HepG2 (cell line): ENCODE data around the gene SYT1. TPM values are rescaled to one million over a fixed set of nuclear protein-coding genes. Genes with fewer than 3 reads are reported as not detected.

Experiments used
- ATAC-seq: fragments of 200-7000 bp; cut with Tn5 transposase; 3 replicates; pipeline ENCODE4 v1.9.1; 2020; ENCODE audit warnings: mild to moderate bottlenecking, moderate library complexity
- BruUV-seq: library from RNA; stranded (reverse); fragments of 400-500 nt; replicated peaks from 2 replicates; lab custom pipeline; 2021; lab: Mats Ljungman, UMichigan
- CTCF ChIA-PET: fragments of 300-600 bp; formaldehyde crosslinking; extraction: SDS; loops from one replicate; lab custom pipeline; 2021; ENCODE audit warnings: low total read pairs, inconsistent platforms, low intra/inter-chr PET ratio; lab: Yijun Ruan, JAX
- POLR2A ChIA-PET: fragments of 350-600 bp; sonication (Branson Sonifier 250); formaldehyde crosslinking; loops from one replicate; lab custom pipeline; 2020; ENCODE audit warnings: antibody characterized with exemption, inconsistent platforms; lab: Yijun Ruan, JAX
- DNase-seq: peaks from one replicate; pipeline ENCODE4 v3.0.0-alpha.2; 2015; ENCODE audit warnings: low spot score
- FAIRE-seq: peaks from 3 replicates; lab custom pipeline; 2011; peaks lifted over from hg19 to GRCh38; lab: Jason Lieb, UNC
- H2AFZ ChIP-seq: one replicate; pipeline ENCODE4 v1.6.1; 2011; ENCODE audit warnings: low read length, inconsistent platforms
- H3K27ac ChIP-seq: fragments of 300-600 bp; 3 replicates; pipeline ENCODE4 v1.8.0; 2011; ENCODE audit warnings: mixed run types, mild to moderate bottlenecking, mixed read lengths, low read length, inconsistent platforms; ENCODE audit not compliant: insufficient read depth; ENCODE audit errors: extremely low read length
- H3K27me3 ChIP-seq, 2 experiments: fragments of 200-600 bp in 1 of 2; 2 replicates in 1 of 2; 3 replicates in 1 of 2; pipeline versions ENCODE4 v1.6.0 to v1.8.0; 2011; ENCODE audit warnings: low read length in 2 of 2, mild to moderate bottlenecking in 2 of 2, moderate library complexity in 2 of 2, inconsistent platforms in 1 of 2; ENCODE audit not compliant: insufficient read depth in 2 of 2, control insufficient read depth in 1 of 2
- H3K36me3 ChIP-seq, 2 experiments: fragments of 200-600 bp in 1 of 2; replicated peaks in 1 of 2; 2 replicates in 1 of 2; 3 replicates in 1 of 2; pipeline versions ENCODE4 v1.5.1 to v1.8.0; 2011; ENCODE audit warnings: low read length in 2 of 2, inconsistent platforms in 1 of 2; ENCODE audit not compliant: insufficient read depth in 2 of 2, control insufficient read depth in 1 of 2
- H3K4me1 ChIP-seq: 2 replicates; pipeline ENCODE4 v1.5.1; 2012; ENCODE audit warnings: low read length, inconsistent platforms; ENCODE audit not compliant: insufficient read depth
- H3K4me2 ChIP-seq: 2 replicates; pipeline ENCODE4 v1.6.0; 2011; ENCODE audit warnings: low read depth, low read length, inconsistent platforms
- H3K4me3 ChIP-seq, 3 experiments: fragments of 200-600 bp in 1 of 3; sonication (generic), shearing (Covaris generic) in 1 of 3; replicated peaks in 1 of 3; 2 replicates each; pipeline ENCODE4 v1.5.1; 2011 to 2016; ENCODE audit warnings: low read length in 3 of 3, inconsistent platforms in 2 of 3, low read depth in 2 of 3, mild to moderate bottlenecking in 2 of 3, control low read depth in 1 of 3, mixed read lengths in 1 of 3; ENCODE audit not compliant: insufficient read depth in 1 of 3
- H3K79me2 ChIP-seq: one replicate; pipeline ENCODE4 v1.6.1; 2011; ENCODE audit warnings: low read length, inconsistent platforms; ENCODE audit not compliant: insufficient read depth
- H3K9ac ChIP-seq: 2 replicates; pipeline ENCODE4 v1.6.0; 2011; ENCODE audit warnings: mild to moderate bottlenecking, low read depth, low read length, inconsistent platforms; ENCODE audit not compliant: insufficient read depth
- H3K9me3 ChIP-seq: 2 replicates; pipeline ENCODE4 v1.5.1; 2012; ENCODE audit warnings: mild to moderate bottlenecking, low read length
- H4K20me1 ChIP-seq: 2 replicates; pipeline ENCODE4 v1.6.0; 2011; ENCODE audit warnings: inconsistent platforms, mild to moderate bottlenecking, low read length, moderate library complexity; ENCODE audit not compliant: insufficient read depth
- ERF ChIP-seq: IDR thresholded peaks from 2 replicates; pipeline ENCODE4 v1.6.1; 2018; ENCODE audit warnings: missing biosample characterization, missing genetic modification reagents
- IKZF4 ChIP-seq: sonication (generic); formaldehyde crosslinking; IDR thresholded peaks from 2 replicates; pipeline ENCODE4 v1.5.1; 2020; ENCODE audit warnings: borderline replicate concordance, mild to moderate bottlenecking, low read depth, missing genetic modification reagents; ENCODE audit errors: not compliant biosample characterization
- MED8 ChIP-seq: sonication (generic); formaldehyde crosslinking; IDR thresholded peaks from 2 replicates; pipeline ENCODE4 v1.8.1; 2023; ENCODE audit warnings: mild to moderate bottlenecking, missing genetic modification reagents; ENCODE audit not compliant: insufficient replicate concordance
- NCOA1 ChIP-seq: sonication (generic); formaldehyde crosslinking; IDR thresholded peaks from 2 replicates; pipeline ENCODE4 v1.9.0; 2021; ENCODE audit warnings: missing genetic modification reagents
- SCMH1 ChIP-seq: sonication (generic); formaldehyde crosslinking; IDR thresholded peaks from 2 replicates; pipeline ENCODE4 v1.9.0; 2021; ENCODE audit warnings: missing genetic modification reagents, mild to moderate bottlenecking, borderline replicate concordance
- ZNF558 ChIP-seq: sonication (generic); formaldehyde crosslinking; IDR thresholded peaks from 2 replicates; pipeline ENCODE4 v1.9.0; 2022; ENCODE audit warnings: mild to moderate bottlenecking, missing genetic modification reagents, borderline replicate concordance
- whole genome bisulfite sequencing: methylation state at CpG from one replicate; pipeline ENCODE4 v1.1.6; 2017; ENCODE audit warnings: low lambda C conversion rate; 5-methylcytosine and 5-hydroxymethylcytosine counted together
- in situ Hi-C: cut with HindIII; loops from 2 replicates; pipeline ENCODE4 v1.10.0; 2017; ENCODE audit warnings: low pct_unique_long_range_greater_than_20kb; ENCODE audit not compliant: extremely low pct_ligation_motif_present
- intact Hi-C: fragments of 100-400 bp; cut with micrococcal nuclease; formaldehyde crosslinking; loops from one replicate; pipeline ENCODE4 v1.10.0; 2022; ENCODE audit not compliant: unreplicated experiment
- polyA plus RNA-seq, 8 experiments: library from polyadenylated mRNA; depleted of rRNA in 3 of 8; stranded (reverse) in 7 of 8; unstranded in 1 of 8; fragments of >200 nt; fragmentation: Illumina TruSeq in 4 of 8; extraction: Trizol in 4 of 8; gene quantifications; 2 replicates each; pipeline versions ENCODE4 v1.2.1 to v1.2.3, GENCODE V29; 2011 to 2016; ENCODE audit warnings: low read depth in 4 of 8, missing spikeins in 1 of 8, mixed read lengths in 1 of 8; ENCODE audit not compliant: insufficient read depth in 1 of 8
- total RNA-seq, 5 experiments: library from RNA; depleted of rRNA; stranded (reverse); fragments of >200 nt; fragmentation: Illumina TruSeq; extraction: Trizol; gene quantifications; 2 replicates each; pipeline ENCODE4 v1.2.3, GENCODE V29; 2016; ENCODE audit warnings: low read depth in 1 of 5
- TF ChIP-seq, protein P1 (sequence below): sonication (generic); formaldehyde crosslinking; IDR thresholded peaks from 2 replicates; pipeline ENCODE4 v1.9.0; 2022; ENCODE audit warnings: missing genetic modification reagents, mild to moderate bottlenecking, borderline replicate concordance
- TF ChIP-seq, protein P2 (sequence below): IDR thresholded peaks from 2 replicates; pipeline ENCODE4 v1.6.1; 2016; ENCODE audit warnings: low read depth, missing genetic modification reagents, missing compliant biosample characterization
- TF ChIP-seq, protein P3 (sequence below): sonication (generic); formaldehyde crosslinking; IDR thresholded peaks from 2 replicates; pipeline ENCODE4 v1.8.0; 2022; ENCODE audit warnings: mild to moderate bottlenecking, missing genetic modification reagents, borderline replicate concordance

SYT1 gene
- total and polyA plus RNA-seq, 2 of the 13 experiments (the other 11 are each of a cell fraction or from before 2014, with no cell fraction given), result not detected

GRCh38 chr12:79375050-79375449, 510.5 kb downstream of the SYT1 start (continued):
- TF ChIP-seq, protein P1, sequence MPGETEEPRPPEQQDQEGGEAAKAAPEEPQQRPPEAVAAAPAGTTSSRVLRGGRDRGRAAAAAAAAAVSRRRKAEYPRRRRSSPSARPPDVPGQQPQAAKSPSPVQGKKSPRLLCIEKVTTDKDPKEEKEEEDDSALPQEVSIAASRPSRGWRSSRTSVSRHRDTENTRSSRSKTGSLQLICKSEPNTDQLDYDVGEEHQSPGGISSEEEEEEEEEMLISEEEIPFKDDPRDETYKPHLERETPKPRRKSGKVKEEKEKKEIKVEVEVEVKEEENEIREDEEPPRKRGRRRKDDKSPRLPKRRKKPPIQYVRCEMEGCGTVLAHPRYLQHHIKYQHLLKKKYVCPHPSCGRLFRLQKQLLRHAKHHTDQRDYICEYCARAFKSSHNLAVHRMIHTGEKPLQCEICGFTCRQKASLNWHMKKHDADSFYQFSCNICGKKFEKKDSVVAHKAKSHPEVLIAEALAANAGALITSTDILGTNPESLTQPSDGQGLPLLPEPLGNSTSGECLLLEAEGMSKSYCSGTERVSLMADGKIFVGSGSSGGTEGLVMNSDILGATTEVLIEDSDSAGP (CRISPR knock-in tag), result no peak
- TF ChIP-seq ZNF558 (CRISPR knock-in tag), result no peak

DNA sequence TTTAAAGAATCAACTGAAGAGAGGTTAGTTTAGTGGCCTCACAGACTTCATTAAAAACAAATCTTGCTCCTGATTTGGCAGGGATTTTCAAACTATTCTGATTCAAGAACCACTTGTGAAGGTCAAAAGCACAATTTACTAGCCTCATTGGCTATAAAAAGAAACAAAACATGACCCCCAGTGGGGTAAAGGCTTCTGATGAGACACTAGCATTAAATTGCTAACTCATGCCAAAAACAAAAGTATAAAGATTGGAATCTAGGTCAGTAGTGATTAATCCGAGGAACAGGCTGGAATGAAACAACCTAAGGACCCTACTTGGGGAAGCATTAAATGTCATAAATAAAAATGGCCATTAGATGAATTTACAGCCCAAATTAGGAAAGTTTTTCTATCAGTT, 513.9 kb downstream of the SYT1 start:
- CTCF ChIA-PET, result no interaction called here
- no peaks in the 10 kb centered on the region; a peak in 1 of 5 replicates for H3K27me3 ChIP-seq
- H3K27ac ChIP-seq, result no peak overlapping the region
- no peaks in the 10 kb centered on the region for H3K79me2 ChIP-seq
- no peak for FAIRE-seq
- H3K36me3 ChIP-seq, result no peaks in the 10 kb centered on the region
- H4K20me1 ChIP-seq, result no peaks in the 10 kb centered on the region
- H2AFZ ChIP-seq, result no peak overlapping the region
- TF ChIP-seq NCOA1 (CRISPR knock-in tag) (no peak), SCMH1 (CRISPR knock-in tag) (no peak), MED8 (CRISPR knock-in tag) (no peak), IKZF4 (CRISPR knock-in tag) (no peak), ERF (no peak)
- TF ChIP-seq, protein P2, sequence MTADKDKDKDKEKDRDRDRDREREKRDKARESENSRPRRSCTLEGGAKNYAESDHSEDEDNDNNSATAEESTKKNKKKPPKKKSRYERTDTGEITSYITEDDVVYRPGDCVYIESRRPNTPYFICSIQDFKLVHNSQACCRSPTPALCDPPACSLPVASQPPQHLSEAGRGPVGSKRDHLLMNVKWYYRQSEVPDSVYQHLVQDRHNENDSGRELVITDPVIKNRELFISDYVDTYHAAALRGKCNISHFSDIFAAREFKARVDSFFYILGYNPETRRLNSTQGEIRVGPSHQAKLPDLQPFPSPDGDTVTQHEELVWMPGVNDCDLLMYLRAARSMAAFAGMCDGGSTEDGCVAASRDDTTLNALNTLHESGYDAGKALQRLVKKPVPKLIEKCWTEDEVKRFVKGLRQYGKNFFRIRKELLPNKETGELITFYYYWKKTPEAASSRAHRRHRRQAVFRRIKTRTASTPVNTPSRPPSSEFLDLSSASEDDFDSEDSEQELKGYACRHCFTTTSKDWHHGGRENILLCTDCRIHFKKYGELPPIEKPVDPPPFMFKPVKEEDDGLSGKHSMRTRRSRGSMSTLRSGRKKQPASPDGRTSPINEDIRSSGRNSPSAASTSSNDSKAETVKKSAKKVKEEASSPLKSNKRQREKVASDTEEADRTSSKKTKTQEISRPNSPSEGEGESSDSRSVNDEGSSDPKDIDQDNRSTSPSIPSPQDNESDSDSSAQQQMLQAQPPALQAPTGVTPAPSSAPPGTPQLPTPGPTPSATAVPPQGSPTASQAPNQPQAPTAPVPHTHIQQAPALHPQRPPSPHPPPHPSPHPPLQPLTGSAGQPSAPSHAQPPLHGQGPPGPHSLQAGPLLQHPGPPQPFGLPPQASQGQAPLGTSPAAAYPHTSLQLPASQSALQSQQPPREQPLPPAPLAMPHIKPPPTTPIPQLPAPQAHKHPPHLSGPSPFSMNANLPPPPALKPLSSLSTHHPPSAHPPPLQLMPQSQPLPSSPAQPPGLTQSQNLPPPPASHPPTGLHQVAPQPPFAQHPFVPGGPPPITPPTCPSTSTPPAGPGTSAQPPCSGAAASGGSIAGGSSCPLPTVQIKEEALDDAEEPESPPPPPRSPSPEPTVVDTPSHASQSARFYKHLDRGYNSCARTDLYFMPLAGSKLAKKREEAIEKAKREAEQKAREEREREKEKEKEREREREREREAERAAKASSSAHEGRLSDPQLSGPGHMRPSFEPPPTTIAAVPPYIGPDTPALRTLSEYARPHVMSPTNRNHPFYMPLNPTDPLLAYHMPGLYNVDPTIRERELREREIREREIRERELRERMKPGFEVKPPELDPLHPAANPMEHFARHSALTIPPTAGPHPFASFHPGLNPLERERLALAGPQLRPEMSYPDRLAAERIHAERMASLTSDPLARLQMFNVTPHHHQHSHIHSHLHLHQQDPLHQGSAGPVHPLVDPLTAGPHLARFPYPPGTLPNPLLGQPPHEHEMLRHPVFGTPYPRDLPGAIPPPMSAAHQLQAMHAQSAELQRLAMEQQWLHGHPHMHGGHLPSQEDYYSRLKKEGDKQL (CRISPR knock-in tag), result no peak
- TF ChIP-seq, protein P3, sequence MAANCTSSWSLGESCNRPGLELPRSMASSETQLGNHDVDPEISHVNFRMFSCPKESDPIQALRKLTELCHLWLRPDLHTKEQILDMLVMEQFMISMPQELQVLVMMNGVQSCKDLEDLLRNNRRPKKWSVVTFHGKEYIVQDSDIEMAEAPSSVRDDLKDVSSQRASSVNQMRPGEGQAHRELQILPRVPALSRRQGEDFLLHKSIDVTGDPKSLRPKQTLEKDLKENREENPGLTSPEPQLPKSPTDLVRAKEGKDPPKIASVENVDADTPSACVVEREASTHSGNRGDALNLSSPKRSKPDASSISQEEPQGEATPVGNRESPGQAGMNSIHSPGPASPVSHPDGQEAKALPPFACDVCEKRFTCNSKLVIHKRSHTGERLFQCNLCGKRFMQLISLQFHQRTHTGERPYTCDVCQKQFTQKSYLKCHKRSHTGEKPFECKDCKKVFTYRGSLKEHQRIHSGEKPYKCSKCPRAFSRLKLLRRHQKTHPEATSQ (CRISPR knock-in tag), result no peak
- TF ChIP-seq, all 625 proteins: peak for 0
- H3K4me2 ChIP-seq, result no peak overlapping the region
- no peak overlapping the region for H3K9ac ChIP-seq
- ATAC-seq (no peak), DNase-seq (no peak)
- no peaks in the 10 kb centered on the region for H3K4me1 ChIP-seq
- in situ Hi-C loops (no loop called here), intact Hi-C loops (no loop called here)
- POLR2A ChIA-PET, result no interaction called here
- no peak overlapping the region for H3K4me3 ChIP-seq
- no peaks in the 10 kb centered on the region for H3K9me3 ChIP-seq
- no TSS peak for BruUV-seq
- WGBS, result 0% methylated on average over 1 of the region's 1 CpG
